ENCODE results near the gene STRIP2. TPM values are rescaled to one million over a fixed set of nuclear protein-coding genes. Genes with fewer than 3 reads are reported as not detected.

The STRIP2 gene
- polyA plus RNA-seq, 4 donors, result 0.22 to 1.3 (median 0.95) TPM; not detected in 1

DNA sequence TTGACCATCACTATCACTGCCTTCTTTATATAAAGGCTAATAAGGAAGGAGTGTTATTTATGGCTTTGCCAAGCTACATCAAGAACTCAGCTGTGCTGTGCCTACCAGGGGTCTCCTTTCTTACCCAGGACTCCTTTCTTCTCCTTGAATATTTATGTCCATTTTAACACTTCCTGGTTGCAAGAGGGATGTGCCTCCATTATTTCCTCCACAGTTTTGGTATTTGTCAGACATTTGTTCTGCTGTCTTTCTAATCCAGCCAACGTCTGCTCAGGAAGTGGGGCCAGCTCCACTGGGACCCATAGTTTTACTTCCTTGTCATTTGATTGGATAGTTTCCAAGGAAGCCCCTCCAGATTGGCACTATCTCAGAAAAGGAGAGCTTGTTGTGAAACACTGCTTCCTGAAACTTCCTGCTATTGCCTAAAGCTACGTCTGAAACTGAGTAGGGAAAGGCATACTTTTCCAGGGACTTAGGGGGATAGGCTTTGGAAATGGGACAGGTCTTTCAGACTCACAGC, 6.6 kb upstream of the STRIP2 start:
- no peak overlapping the region for H3K4me3 ChIP-seq (ENCODE audit: low read depth in 1 of 3, low read length in 3 of 3)
- no peak for FAIRE-seq
- no peak for DNase-seq
- no peak overlapping the region for H3K27ac ChIP-seq (ENCODE audit: low read depth in 1 of 3, low read length in 2 of 3)
- peaks cover 0 to 19% (median 14%) of the 10 kb centered on the region in 3 donors for H3K36me3 ChIP-seq (ENCODE audit: control insufficient read depth in 3 of 3, insufficient read depth in 2 of 3, low read depth in 1 of 3, low read length in 3 of 3)
- H3K9me3 ChIP-seq (ENCODE audit: control insufficient read depth in 2 of 2, insufficient read depth in 1 of 2, low read depth in 1 of 2, low read length in 1 of 2), result no peaks in the 10 kb centered on the region
- WGBS, 3 donors, result 45 to 78% (median 77%) methylated on average over 2 of the region's 2 CpGs
- no peaks in the 10 kb centered on the region for H3K4me1 ChIP-seq (ENCODE audit: control insufficient read depth in 3 of 3, insufficient read depth in 2 of 3, low read depth in 1 of 3, low read length in 2 of 3)
- H3K27me3 ChIP-seq (ENCODE audit: control insufficient read depth in 3 of 3, insufficient read depth in 3 of 3, low read length in 3 of 3), result peaks cover 0 to 7% (median 1%) of the 10 kb centered on the region in 3 donors

DNA sequence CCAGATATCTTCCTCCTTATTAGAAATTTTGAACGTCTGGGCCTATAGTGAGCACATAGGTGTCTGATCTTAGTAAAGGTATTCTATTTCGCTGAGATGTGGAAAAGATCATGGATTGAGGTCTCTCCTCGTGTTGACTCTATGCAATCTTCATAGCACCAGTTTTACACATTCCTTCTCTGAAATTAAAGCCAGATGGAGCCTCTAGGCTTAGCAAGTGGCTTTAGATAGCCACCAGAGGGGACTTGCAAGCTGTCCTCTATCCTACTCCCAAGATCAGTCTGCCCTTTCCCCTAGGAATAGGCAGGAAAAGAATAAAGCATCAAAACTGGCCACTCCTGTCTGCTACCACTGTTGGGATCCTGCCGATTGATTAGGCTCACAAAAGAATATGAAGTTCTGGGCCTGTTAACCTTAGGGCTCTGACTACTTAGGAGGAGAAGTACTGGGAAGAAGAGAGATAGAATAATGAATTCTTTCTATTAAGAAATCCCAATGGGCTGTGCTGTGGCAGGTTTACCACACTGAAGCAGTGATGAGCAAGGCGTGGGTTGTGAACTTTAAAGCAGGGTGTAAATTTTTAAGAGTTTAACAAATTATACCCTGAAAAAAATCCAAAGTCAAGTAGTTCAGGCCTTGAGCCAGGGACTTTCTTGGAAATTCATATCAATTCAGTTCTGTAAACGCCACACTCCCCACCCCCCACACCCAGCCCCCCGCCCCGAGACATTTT, 2.2 kb upstream of the STRIP2 start:
- WGBS, 3 donors, result 80% methylated on average over 8 of the region's 8 CpGs
- peaks cover 3 to 35% (median 4%) of the 10 kb centered on the region in 3 donors for H3K27me3 ChIP-seq (ENCODE audit: control insufficient read depth in 3 of 3, insufficient read depth in 3 of 3, low read length in 3 of 3)
- H3K27ac ChIP-seq (ENCODE audit: low read depth in 1 of 3, low read length in 2 of 3), result no peak overlapping the region
- FAIRE-seq (no peak), DNase-seq (no peak)
- H3K4me3 ChIP-seq (ENCODE audit: low read depth in 1 of 3, low read length in 3 of 3), result no peak overlapping the region
- peaks cover 0 to 10% (median 8%) of the 10 kb centered on the region in 3 donors for H3K4me1 ChIP-seq (ENCODE audit: control insufficient read depth in 3 of 3, insufficient read depth in 2 of 3, low read depth in 1 of 3, low read length in 2 of 3)
- H3K9me3 ChIP-seq (ENCODE audit: control insufficient read depth in 2 of 2, insufficient read depth in 1 of 2, low read depth in 1 of 2, low read length in 1 of 2), result no peaks in the 10 kb centered on the region
- H3K36me3 ChIP-seq (ENCODE audit: control insufficient read depth in 3 of 3, insufficient read depth in 2 of 3, low read depth in 1 of 3, low read length in 3 of 3), result peaks cover 0 to 7% (median 5%) of the 10 kb centered on the region in 3 donors

DNA sequence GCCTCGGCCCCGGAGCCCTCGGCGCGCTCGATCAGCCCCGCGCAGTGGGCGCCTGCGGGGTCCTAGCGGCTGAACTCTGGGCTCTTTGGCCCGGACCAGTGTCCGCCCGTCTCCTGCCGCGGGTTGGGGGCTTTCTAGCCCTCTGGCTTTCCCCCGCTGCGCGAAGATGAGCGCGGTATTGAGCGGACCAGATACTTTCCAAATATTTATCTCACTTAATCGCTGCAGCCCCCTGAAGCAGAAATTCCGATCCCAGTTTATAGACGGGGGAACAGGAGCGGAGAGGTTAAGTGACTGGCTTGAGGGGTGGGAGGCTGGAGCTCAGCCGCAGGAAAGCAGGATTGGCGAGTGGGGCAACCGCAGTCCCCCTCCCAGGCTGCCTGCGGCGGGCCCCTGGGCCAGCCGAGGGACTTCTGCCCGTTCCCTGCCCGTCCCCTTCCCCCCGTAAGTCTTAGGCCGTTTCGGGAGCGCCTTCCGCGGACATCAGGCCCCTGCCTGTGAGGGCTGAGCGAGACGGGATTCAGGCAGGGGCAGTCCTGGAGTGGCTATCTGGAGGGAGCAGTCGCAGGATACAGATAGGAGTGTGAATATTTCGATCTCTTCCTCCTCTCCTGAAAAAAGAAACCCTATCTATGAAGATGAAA, 565 bp downstream of the STRIP2 start:
- Histone ChIP-seq H3K36me3 (ENCODE audit: control insufficient read depth in 3 of 3, insufficient read depth in 2 of 3, low read depth in 1 of 3, low read length in 3 of 3) (no peaks in the 10 kb centered on the region), H3K4me1 (ENCODE audit: control insufficient read depth in 3 of 3, insufficient read depth in 2 of 3, low read depth in 1 of 3, low read length in 2 of 3) (peaks cover 0 to 10% (median 8%) of the 10 kb centered on the region in 3 donors), H3K27me3 (ENCODE audit: control insufficient read depth in 3 of 3, insufficient read depth in 3 of 3, low read length in 3 of 3) (peaks cover 3 to 35% (median 4%) of the 10 kb centered on the region in 3 donors), H3K27ac (ENCODE audit: low read depth in 1 of 3, low read length in 2 of 3) (peak overlapping the region in 1 of 3 donors; percentile 66), H3K4me3 (ENCODE audit: low read depth in 1 of 3, low read length in 3 of 3) (peak overlapping the region; percentile 70 to 76 (median 74)), H3K9me3 (ENCODE audit: control insufficient read depth in 2 of 2, insufficient read depth in 1 of 2, low read depth in 1 of 2, low read length in 1 of 2) (no peaks in the 10 kb centered on the region)
- WGBS, 3 donors, result 1 to 4% (median 1%) methylated on average over 40 to 44 of the region's 44 CpGs
- no peak for FAIRE-seq
- peak in 1 of 2 donors; percentile 36 for DNase-seq

DNA sequence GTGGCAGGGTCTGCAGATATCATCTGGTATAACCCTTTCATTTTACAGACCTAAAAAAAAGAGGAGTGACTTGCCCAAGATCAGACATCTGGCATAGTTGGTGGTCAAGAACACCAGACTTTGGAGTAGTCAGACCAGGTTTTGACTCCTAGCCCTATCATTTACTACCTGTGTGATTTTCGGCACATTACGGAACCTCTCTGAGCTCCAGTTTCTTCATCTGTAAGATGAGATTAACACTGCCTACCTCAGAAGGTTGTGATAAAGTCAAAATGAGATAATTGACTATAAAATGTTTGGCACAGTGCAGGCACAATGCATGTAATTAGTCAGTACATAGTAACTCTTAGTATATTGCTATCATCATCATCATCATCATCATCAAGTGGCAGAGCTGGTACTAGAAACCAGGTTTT, 1.2 kb downstream of the STRIP2 start:
- peak overlapping the region in 2 of 3 donors; percentile 70 to 76 for H3K4me3 ChIP-seq (ENCODE audit: low read depth in 1 of 3, low read length in 3 of 3)
- DNase-seq, result no peak
- no peak for FAIRE-seq

DNA sequence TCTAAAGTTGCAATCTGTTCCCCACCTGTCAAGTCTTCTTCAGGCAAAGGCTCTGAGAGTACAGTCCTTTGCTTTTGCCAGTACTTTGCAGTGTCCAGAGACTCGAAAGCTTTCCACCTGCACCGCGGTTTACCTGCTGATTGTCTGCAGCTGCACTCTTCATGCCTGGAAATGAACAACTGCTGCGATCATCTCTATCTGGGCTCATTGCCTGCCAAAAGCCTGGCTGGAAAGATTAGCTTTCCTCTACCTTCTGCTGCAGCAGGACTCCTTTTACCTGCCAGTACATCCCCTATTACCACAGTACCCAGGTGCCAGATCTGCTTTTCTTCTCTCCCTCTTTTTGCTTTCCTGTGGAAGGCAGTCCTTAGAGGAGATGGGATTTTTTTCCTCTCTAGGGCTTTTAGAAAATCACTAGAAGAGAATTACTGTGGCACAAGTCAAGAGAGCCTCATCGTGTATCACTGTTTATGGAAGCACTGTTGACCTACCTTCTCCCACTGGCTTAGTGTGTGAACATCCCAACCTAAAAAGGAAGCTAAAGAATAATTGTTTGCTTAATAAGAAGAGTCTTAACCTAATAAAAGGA, 2.2 kb downstream of the STRIP2 start:
- Histone ChIP-seq H3K36me3 (ENCODE audit: control insufficient read depth in 3 of 3, insufficient read depth in 2 of 3, low read depth in 1 of 3, low read length in 3 of 3) (no peaks in the 10 kb centered on the region), H3K27ac (ENCODE audit: low read depth in 1 of 3, low read length in 2 of 3) (no peak overlapping the region), H3K4me1 (ENCODE audit: control insufficient read depth in 3 of 3, insufficient read depth in 2 of 3, low read depth in 1 of 3, low read length in 2 of 3) (peaks cover 0 to 10% (median 8%) of the 10 kb centered on the region in 3 donors), H3K4me3 (ENCODE audit: low read depth in 1 of 3, low read length in 3 of 3) (no peak overlapping the region), H3K27me3 (ENCODE audit: control insufficient read depth in 3 of 3, insufficient read depth in 3 of 3, low read length in 3 of 3) (peaks cover 3 to 35% (median 4%) of the 10 kb centered on the region in 3 donors), H3K9me3 (ENCODE audit: control insufficient read depth in 2 of 2, insufficient read depth in 1 of 2, low read depth in 1 of 2, low read length in 1 of 2) (no peaks in the 10 kb centered on the region)
- 82 to 92% (median 84%) methylated on average over 5 of the region's 5 CpGs for WGBS, 3 donors
- DNase-seq (no peak), FAIRE-seq (no peak)

More for the DNA sequence above, 1.2 kb downstream of the STRIP2 start:
- no peaks in the 10 kb centered on the region for H3K9me3 ChIP-seq (ENCODE audit: control insufficient read depth in 2 of 2, insufficient read depth in 1 of 2, low read depth in 1 of 2, low read length in 1 of 2)
- peaks cover 3 to 35% (median 4%) of the 10 kb centered on the region in 3 donors for H3K27me3 ChIP-seq (ENCODE audit: control insufficient read depth in 3 of 3, insufficient read depth in 3 of 3, low read length in 3 of 3)
- 75 to 91% (median 78%) methylated on average over 2 of the region's 2 CpGs for WGBS, 3 donors
- no peak overlapping the region for H3K27ac ChIP-seq (ENCODE audit: low read depth in 1 of 3, low read length in 2 of 3)
- no peaks in the 10 kb centered on the region for H3K36me3 ChIP-seq (ENCODE audit: control insufficient read depth in 3 of 3, insufficient read depth in 2 of 3, low read depth in 1 of 3, low read length in 3 of 3)
- peaks cover 0 to 10% (median 8%) of the 10 kb centered on the region in 3 donors for H3K4me1 ChIP-seq (ENCODE audit: control insufficient read depth in 3 of 3, insufficient read depth in 2 of 3, low read depth in 1 of 3, low read length in 2 of 3)

DNA sequence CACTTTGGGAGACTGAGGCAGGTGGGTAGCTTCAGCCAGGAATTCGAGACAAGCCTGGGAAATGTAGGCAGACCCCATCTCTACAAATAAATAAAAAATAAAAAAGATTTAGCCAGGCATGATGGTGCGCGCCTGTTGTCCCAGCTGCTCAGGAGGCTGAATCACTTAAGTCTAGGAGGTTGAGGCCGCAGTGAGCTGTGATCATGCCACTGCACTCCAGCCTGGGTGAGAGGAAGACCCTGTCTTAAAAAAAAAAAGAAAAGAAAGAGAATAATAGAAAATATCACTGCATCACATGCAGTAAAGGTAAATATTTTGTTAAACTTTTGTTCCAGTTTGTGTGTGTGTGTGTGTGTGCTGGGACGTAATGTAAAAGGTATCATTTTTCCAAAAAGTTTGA, 3.0 kb downstream of the STRIP2 start:
- Histone ChIP-seq H3K9me3 (ENCODE audit: control insufficient read depth in 2 of 2, insufficient read depth in 1 of 2, low read depth in 1 of 2, low read length in 1 of 2) (no peaks in the 10 kb centered on the region), H3K27me3 (ENCODE audit: control insufficient read depth in 3 of 3, insufficient read depth in 3 of 3, low read length in 3 of 3) (peaks cover 3 to 30% (median 4%) of the 10 kb centered on the region in 3 donors), H3K36me3 (ENCODE audit: control insufficient read depth in 3 of 3, insufficient read depth in 2 of 3, low read depth in 1 of 3, low read length in 3 of 3) (no peaks in the 10 kb centered on the region), H3K4me3 (ENCODE audit: low read depth in 1 of 3, low read length in 3 of 3) (no peak overlapping the region), H3K4me1 (ENCODE audit: control insufficient read depth in 3 of 3, insufficient read depth in 2 of 3, low read depth in 1 of 3, low read length in 2 of 3) (peaks cover 0 to 10% (median 8%) of the 10 kb centered on the region in 3 donors), H3K27ac (ENCODE audit: low read depth in 1 of 3, low read length in 2 of 3) (no peak overlapping the region)
- FAIRE-seq, result no peak
- 96 to 98% (median 97%) methylated on average over 5 of the region's 5 CpGs for WGBS, 3 donors
- DNase-seq, result no peak

DNA sequence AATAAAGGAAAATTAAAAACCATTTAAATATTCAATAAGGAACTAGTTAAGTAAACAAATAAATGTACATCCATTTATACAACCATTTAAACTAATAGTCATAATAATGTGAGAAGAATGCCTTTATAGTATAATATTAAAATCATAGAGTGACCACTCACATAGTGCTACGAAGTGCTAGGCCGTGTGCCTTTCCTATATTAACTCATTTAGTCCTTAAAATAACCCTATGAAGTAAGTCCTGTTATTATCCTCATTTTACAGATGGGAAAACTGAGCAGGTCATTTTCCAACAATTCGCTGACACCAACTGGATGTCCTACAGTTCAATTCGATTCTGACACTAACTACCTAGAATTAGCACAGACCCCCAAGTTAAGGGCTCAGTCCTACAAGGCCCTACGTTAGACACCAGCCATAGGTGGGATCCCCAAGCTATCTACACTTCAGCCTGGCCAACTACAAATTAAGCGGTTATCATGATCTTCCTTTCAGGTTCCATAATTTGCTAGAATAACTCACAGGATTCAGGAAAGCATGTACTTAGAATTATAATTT, 4.1 kb downstream of the STRIP2 start:
- no peak for DNase-seq
- WGBS, 3 donors, result 92 to 97% (median 93%) methylated on average over 6 of the region's 6 CpGs
- no peak overlapping the region for H3K27ac ChIP-seq (ENCODE audit: low read depth in 1 of 3, low read length in 2 of 3)
- no peaks in the 10 kb centered on the region for H3K9me3 ChIP-seq (ENCODE audit: control insufficient read depth in 2 of 2, insufficient read depth in 1 of 2, low read depth in 1 of 2, low read length in 1 of 2)
- no peak overlapping the region for H3K4me3 ChIP-seq (ENCODE audit: low read depth in 1 of 3, low read length in 3 of 3)
- FAIRE-seq, result no peak
- H3K27me3 ChIP-seq (ENCODE audit: control insufficient read depth in 3 of 3, insufficient read depth in 3 of 3, low read length in 3 of 3), result peaks cover 0 to 20% (median 4%) of the 10 kb centered on the region in 3 donors
- H3K36me3 ChIP-seq (ENCODE audit: control insufficient read depth in 3 of 3, insufficient read depth in 2 of 3, low read depth in 1 of 3, low read length in 3 of 3), result no peaks in the 10 kb centered on the region
- peaks cover 0 to 10% (median 6%) of the 10 kb centered on the region in 3 donors for H3K4me1 ChIP-seq (ENCODE audit: control insufficient read depth in 3 of 3, insufficient read depth in 2 of 3, low read depth in 1 of 3, low read length in 2 of 3)

Measured in small intestine (tissue), 7 donors.